Colonic mucosa (tissue), 2 donors: Measurements from ENCODE around the gene TMPRSS11F. TPM values are rescaled to one million over a fixed set of nuclear protein-coding genes. Genes with fewer than 3 reads are reported as not detected.

Source experiments
- total RNA-seq, 2 donors: library from RNA; stranded (reverse); fragmentation: NEBNext Ultra II Directional in 1 of 2; extraction: Animal tissue kit (Norgen Biotek cat#: 25700) in 1 of 2; gene quantifications; one replicate each; pipeline ENCODE4 v1.2.1, GENCODE V29; 2021
- donor health status: DM: no; HTN: no; CAD: no.
- donor health status: DM: no; HTN: no; CAD: no.

Gene TMPRSS11F
- total RNA-seq, 2 donors from 2014 or later: not detected

Other genes with a start within 250 kb of the TMPRSS11F start
- not detected for gene TMPRSS11D, start 245.9 kb downstream of the TMPRSS11F start, total RNA-seq
- gene TMPRSS11A, start 166.4 kb downstream of the TMPRSS11F start, total RNA-seq: not detected
- gene TMPRSS11B, start 115.8 kb upstream of the TMPRSS11F start, total RNA-seq: not detected
- 10 to 100 TPM; 62.2 to 67.6 TPM for gene YTHDC1, start 220.2 kb upstream of the TMPRSS11F start, total RNA-seq